Thyroid gland (tissue), 4 donors: ENCODE measurements around the gene DNM2.

Experiments used
- POLR2A ChIP-seq, 2 donors: fragments of 450-650 bp; IDR thresholded peaks; one replicate each; pipeline ENCODE4 v1.6.1; 2017; ENCODE audit warnings: antibody characterized with exemption in 2 of 2, mild to moderate bottlenecking in 2 of 2, moderate library complexity in 1 of 2
- TF ChIP-seq, protein P1 (sequence below), 6 experiments: fragments of 200-600 bp in 3 of 6; fragments of 450-650 bp in 3 of 6; sonication (generic) in 3 of 6; IDR thresholded peaks; one replicate each; pipeline ENCODE4 v1.5.1; 2016 to 2019; ENCODE audit warnings: antibody characterized with exemption in 6 of 6, mild to moderate bottlenecking in 2 of 6, inconsistent platforms in 1 of 6, moderate library complexity in 1 of 6

DNA sequence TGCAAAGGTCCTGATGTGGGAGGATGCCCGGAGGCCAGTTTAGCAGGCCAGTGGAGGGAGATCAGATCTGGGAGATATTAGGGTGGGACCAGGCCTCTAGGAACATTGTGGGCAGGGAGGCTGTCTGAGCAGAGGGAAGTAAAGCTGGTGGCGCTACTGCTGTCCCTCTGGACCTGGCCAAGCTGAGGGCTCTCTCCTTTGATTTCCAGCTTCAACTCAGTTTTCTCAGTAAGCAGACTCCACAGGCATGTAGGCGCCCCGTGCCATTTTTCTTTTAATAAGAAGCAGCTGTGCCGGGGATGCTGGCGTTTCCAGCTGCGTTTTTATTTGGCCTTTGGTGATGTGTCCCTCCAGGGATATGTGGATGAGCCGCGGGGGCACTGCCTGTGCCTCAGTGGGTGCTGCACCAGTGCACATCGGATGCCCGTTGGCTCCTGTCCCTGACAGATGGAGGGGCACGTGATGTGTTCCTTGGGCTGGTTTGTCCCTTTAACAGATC, 6.7 kb downstream of the DNM2 start:
- TF ChIP-seq, protein P1, sequence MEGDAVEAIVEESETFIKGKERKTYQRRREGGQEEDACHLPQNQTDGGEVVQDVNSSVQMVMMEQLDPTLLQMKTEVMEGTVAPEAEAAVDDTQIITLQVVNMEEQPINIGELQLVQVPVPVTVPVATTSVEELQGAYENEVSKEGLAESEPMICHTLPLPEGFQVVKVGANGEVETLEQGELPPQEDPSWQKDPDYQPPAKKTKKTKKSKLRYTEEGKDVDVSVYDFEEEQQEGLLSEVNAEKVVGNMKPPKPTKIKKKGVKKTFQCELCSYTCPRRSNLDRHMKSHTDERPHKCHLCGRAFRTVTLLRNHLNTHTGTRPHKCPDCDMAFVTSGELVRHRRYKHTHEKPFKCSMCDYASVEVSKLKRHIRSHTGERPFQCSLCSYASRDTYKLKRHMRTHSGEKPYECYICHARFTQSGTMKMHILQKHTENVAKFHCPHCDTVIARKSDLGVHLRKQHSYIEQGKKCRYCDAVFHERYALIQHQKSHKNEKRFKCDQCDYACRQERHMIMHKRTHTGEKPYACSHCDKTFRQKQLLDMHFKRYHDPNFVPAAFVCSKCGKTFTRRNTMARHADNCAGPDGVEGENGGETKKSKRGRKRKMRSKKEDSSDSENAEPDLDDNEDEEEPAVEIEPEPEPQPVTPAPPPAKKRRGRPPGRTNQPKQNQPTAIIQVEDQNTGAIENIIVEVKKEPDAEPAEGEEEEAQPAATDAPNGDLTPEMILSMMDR (IDR thresholded peaks at IDR 0.05) = no peak
- no peak for TF ChIP-seq POLR2A (IDR thresholded peaks at IDR 0.05)
